B cell (primary cell): Measurements from ENCODE around the gene SLC25A21. TPM values are rescaled to one million over a fixed set of nuclear protein-coding genes. Genes with fewer than 3 reads are reported as not detected.

Source experiments
- ATAC-seq: fragments of 200-7000 bp; cut with Tn5 transposase; one replicate; pipeline ENCODE4 v1.10.0; 2021; ENCODE audit warnings: low read depth, mild to moderate bottlenecking, moderate number of reproducible peaks, moderate library complexity
- CTCF ChIA-PET: fragments of 350-600 bp; sonication (Branson Sonifier 250); formaldehyde crosslinking; loops from one replicate; lab custom pipeline; 2021; ENCODE audit warnings: antibody characterized with exemption, inconsistent platforms; lab: Charles Lee
- POLR2A ChIA-PET: fragments of 350-600 bp; sonication (Branson Sonifier 250); formaldehyde crosslinking; loops from one replicate; lab custom pipeline; 2021; ENCODE audit warnings: antibody characterized with exemption; lab: Charles Lee
- DNase-seq: peaks from one replicate; pipeline ENCODE4 v3.0.0; 2013
- H2AFZ ChIP-seq: 2 replicates; pipeline ENCODE4 v1.6.1; 2012; ENCODE audit warnings: mild to moderate bottlenecking, low read depth, low read length; ENCODE audit not compliant: insufficient read depth, poor library complexity, severe bottlenecking
- H3K27ac ChIP-seq, 2 donors: 1 replicate in 1 of 2; 2 replicates in 1 of 2; pipeline ENCODE4 v1.5.1; 2012 to 2013; ENCODE audit warnings: low read length in 2 of 2, mild to moderate bottlenecking in 2 of 2, moderate library complexity in 1 of 2
- H3K27me3 ChIP-seq, 4 experiments: fragments of 200-600 bp in 1 of 4; sonication (generic) in 1 of 4; replicated peaks in 1 of 4; 1 replicate in 2 of 4; 2 replicates in 2 of 4; pipeline versions ENCODE4 v1.6.1 to v1.7.0; 2013 to 2016; ENCODE audit warnings: low read length in 3 of 4, mild to moderate bottlenecking in 2 of 4, mixed read lengths in 1 of 4, moderate library complexity in 1 of 4; ENCODE audit not compliant: insufficient read depth in 4 of 4, control insufficient read depth in 3 of 4; ENCODE audit errors: control extremely low read depth in 1 of 4
- H3K36me3 ChIP-seq, 2 experiments: replicated peaks in 1 of 2; 1 replicate in 1 of 2; 2 replicates in 1 of 2; pipeline versions ENCODE4 v1.6.1 to v1.7.1; 2013; ENCODE audit warnings: low read length in 1 of 2; ENCODE audit not compliant: insufficient read depth in 2 of 2, control insufficient read depth in 1 of 2; ENCODE audit errors: control extremely low read depth in 1 of 2, extremely low read depth in 1 of 2
- H3K4me1 ChIP-seq, 2 donors: fragments of 200-600 bp in 1 of 2; sonication (generic) in 1 of 2; 1 replicate in 1 of 2; 2 replicates in 1 of 2; pipeline versions ENCODE4 v1.5.1 to v1.6.1; 2013 to 2017; ENCODE audit warnings: low read length in 2 of 2; ENCODE audit not compliant: control insufficient read depth in 2 of 2, insufficient read depth in 2 of 2
- H3K4me2 ChIP-seq: replicated peaks from 2 replicates; pipeline ENCODE3; 2012; ENCODE audit warnings: mild to moderate bottlenecking, low read depth, low read length; ENCODE audit not compliant: poor library complexity, severe bottlenecking
- H3K4me3 ChIP-seq, 5 experiments: fragments of 200-600 bp in 1 of 5; sonication (generic) in 1 of 5; 1 replicate in 3 of 5; 2 replicates in 2 of 5; pipeline versions ENCODE4 v1.5.1 to v1.7.0; 2011 to 2016; ENCODE audit warnings: low read length in 4 of 5, mild to moderate bottlenecking in 4 of 5, low read depth in 2 of 5, control low read depth in 1 of 5, moderate library complexity in 1 of 5; ENCODE audit not compliant: insufficient read depth in 1 of 5; ENCODE audit errors: control extremely low read depth in 1 of 5, extremely low read depth in 1 of 5
- H3K79me2 ChIP-seq: fragments of 200-600 bp; sonication (generic); one replicate; pipeline ENCODE4 v1.6.0; 2016; ENCODE audit warnings: low read length; ENCODE audit not compliant: control insufficient read depth, insufficient read depth
- H3K9ac ChIP-seq: fragments of 200-600 bp; sonication (generic); 2 replicates; pipeline ENCODE4 v1.6.1; 2017; ENCODE audit warnings: mild to moderate bottlenecking, low read length, moderate library complexity
- H3K9me3 ChIP-seq, 3 donors: one replicate each; pipeline versions ENCODE4 v1.6.1 to v1.7.1; 2013; ENCODE audit warnings: low read length in 2 of 3; ENCODE audit not compliant: control insufficient read depth in 2 of 3, insufficient read depth in 1 of 3; ENCODE audit errors: control extremely low read depth in 1 of 3
- H4K20me1 ChIP-seq: 2 replicates; pipeline ENCODE4 v1.6.0; 2012; ENCODE audit warnings: mild to moderate bottlenecking, low read length; ENCODE audit not compliant: insufficient read depth, control insufficient read depth, poor library complexity, severe bottlenecking
- H3K27ac Mint-ChIP-seq: one replicate; pipeline ENCODE4 v1.8.0; 2021; ENCODE audit warnings: mixed read lengths
- H3K27me3 Mint-ChIP-seq: one replicate; pipeline ENCODE4 v1.8.0; 2021; ENCODE audit warnings: mixed read lengths
- H3K4me1 Mint-ChIP-seq: one replicate; pipeline ENCODE4 v1.8.0; 2021; ENCODE audit warnings: mixed read lengths
- H3K4me3 Mint-ChIP-seq: one replicate; pipeline ENCODE4 v1.8.0; 2021; ENCODE audit warnings: mixed read lengths
- H3K9me3 Mint-ChIP-seq: one replicate; pipeline ENCODE4 v1.8.0; 2022; ENCODE audit warnings: mixed read lengths; ENCODE audit not compliant: insufficient read depth
- CTCF ChIP-seq: fragments of 200-600 bp; IDR thresholded peaks from one replicate; pipeline ENCODE4 v1.8.0; 2022; ENCODE audit warnings: antibody characterized with exemption, mild to moderate bottlenecking
- EZH2 ChIP-seq: IDR thresholded peaks from 2 replicates; pipeline ENCODE4 v1.6.1; 2012; ENCODE audit warnings: borderline replicate concordance, low read depth, mild to moderate bottlenecking, moderate library complexity, low read length; ENCODE audit not compliant: insufficient read depth, poor library complexity, severe bottlenecking
- WGBS: methylation state at CpG from one replicate; pipeline ENCODE4 v1.1.5; 2013; ENCODE audit warnings: missing lambda C conversion rate; ENCODE audit not compliant: insufficient coverage; 5-methylcytosine and 5-hydroxymethylcytosine counted together
- intact Hi-C: fragments of 100-400 bp; cut with micrococcal nuclease; formaldehyde crosslinking; loops from one replicate; pipeline ENCODE4 v1.10.0; 2022
- polyA plus RNA-seq: library from polyadenylated mRNA; depleted of rRNA; stranded (reverse); fragments of >200 nt; gene quantifications from 2 replicates; pipeline ENCODE4 v1.2.3, GENCODE V29; 2012
- total RNA-seq, 2 donors: library from RNA; stranded (reverse); fragments of 120-200 nt in 1 of 2; gene quantifications; 1 replicate in 1 of 2; 2 replicates in 1 of 2; pipeline versions ENCODE4 v1.2.3 to v1.2.4, GENCODE V29; 2013 to 2022

Gene SLC25A21
- total and polyA plus RNA-seq, 2 donors (not counting 1 experiment from before 2014, with no cell fraction given): not detected

DNA sequence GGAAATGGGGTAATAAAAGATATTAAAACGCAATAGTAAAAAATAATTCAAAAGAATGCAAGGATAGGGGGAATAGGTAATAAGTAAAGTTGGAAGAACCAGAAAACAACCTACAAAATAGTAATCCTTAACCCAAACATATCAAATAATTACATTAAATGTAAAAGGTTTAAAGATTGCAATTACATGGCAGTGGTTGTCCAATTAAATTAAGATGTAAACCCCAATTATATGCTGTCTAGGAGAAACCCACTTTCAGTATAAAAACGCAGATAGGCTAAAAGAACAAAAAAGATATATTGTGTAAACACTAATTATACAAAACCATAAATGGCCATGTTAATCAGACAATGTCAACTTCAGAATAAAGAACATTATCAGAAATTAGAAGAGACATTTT, 247.3 kb downstream of the SLC25A21 start:
- no CpG with 5 or more reads among the region's 2 CpGs for WGBS
- H3K4me1 ChIP-seq: no peaks in the 10 kb centered on the region
- ChIA-PET POLR2A (no interaction called here), CTCF (no interaction called here)
- no peak overlapping the region for H3K27ac Mint-ChIP-seq
- peaks cover 0 to 3% (median 0%) of the 10 kb centered on the region in 3 donors for H3K9me3 ChIP-seq
- H3K9me3 Mint-ChIP-seq: peaks cover 2% of the 10 kb centered on the region
- no peaks in the 10 kb centered on the region for H3K79me2 ChIP-seq
- H3K27me3 ChIP-seq: no peaks in the 10 kb centered on the region
- no peak overlapping the region for H3K4me2 ChIP-seq
- no peak overlapping the region for H2AFZ ChIP-seq
- DNase-seq (no peak), ATAC-seq (no peak)
- no peaks in the 10 kb centered on the region for H3K27me3 Mint-ChIP-seq
- H4K20me1 ChIP-seq: no peaks in the 10 kb centered on the region
- TF ChIP-seq EZH2 (no peak), CTCF (no peak)
- no peak overlapping the region for H3K27ac ChIP-seq
- no peaks in the 10 kb centered on the region for H3K4me1 Mint-ChIP-seq
- no peak overlapping the region for H3K9ac ChIP-seq
- intact Hi-C loops: no loop called here
- H3K36me3 ChIP-seq: no peaks in the 10 kb centered on the region
- no peak overlapping the region for H3K4me3 Mint-ChIP-seq
- H3K4me3 ChIP-seq: no peak overlapping the region

DNA sequence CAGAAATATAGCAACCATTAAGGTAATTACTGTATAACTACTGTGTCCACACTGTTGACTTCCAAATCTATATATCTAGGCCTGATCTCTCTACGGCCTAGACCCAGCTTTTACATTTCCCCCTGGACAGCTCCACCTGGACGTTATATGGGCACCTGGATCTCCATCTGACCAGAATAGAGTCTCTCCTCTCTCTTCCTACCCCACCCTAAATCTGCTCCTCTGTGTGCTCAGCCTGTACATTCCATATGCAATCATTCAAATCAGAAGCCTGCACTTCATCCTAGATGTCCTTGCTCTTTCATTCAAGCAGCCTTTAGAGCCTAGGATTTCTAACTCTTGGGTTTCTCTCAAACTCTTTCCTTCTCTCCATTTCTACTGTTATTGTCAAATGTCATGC, 255.7 kb downstream of the SLC25A21 start:
- Histone ChIP-seq H3K9me3 (no peaks in the 10 kb centered on the region), H4K20me1 (no peaks in the 10 kb centered on the region), H3K4me1 (no peaks in the 10 kb centered on the region), H3K27me3 (no peaks in the 10 kb centered on the region), H3K9ac (no peak overlapping the region), H3K36me3 (no peaks in the 10 kb centered on the region), H2AFZ (no peak overlapping the region), H3K4me2 (no peak overlapping the region), H3K4me3 (no peak overlapping the region), H3K27ac (no peak overlapping the region), H3K79me2 (no peaks in the 10 kb centered on the region)
- Mint-ChIP-seq H3K4me3 (no peak overlapping the region), H3K27ac (no peak overlapping the region), H3K9me3 (no peaks in the 10 kb centered on the region), H3K4me1 (no peaks in the 10 kb centered on the region), H3K27me3 (no peaks in the 10 kb centered on the region)
- 59% methylated on average over 2 of the region's 2 CpGs for WGBS
- DNase-seq (no peak), ATAC-seq (no peak)
- TF ChIP-seq CTCF (no peak), EZH2 (no peak)
- POLR2A ChIA-PET: no interaction called here
- intact Hi-C loops: no loop called here
- CTCF ChIA-PET: no interaction called here
